ENCODE measurements around the gene PAPLN.

Gene PAPLN

DNA sequence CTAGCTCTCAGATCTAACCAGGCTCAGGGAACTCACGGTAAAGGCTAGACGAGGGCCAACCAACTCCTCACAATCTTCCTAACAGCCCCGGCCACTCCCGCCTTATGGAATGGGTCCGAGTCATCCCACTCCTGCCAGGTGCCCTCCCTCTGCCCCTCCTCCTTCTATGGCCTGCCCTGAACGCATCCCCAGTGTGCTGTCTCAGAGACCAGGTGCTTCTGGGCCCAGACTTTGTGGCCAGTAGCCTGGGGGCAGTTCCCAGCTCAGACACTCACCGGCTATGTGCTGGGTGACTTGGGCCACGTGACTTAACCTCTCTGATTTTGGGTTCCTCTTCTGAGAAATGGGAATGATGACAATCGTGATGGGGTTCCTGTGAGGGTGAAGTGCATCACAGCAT lies 22.5 kb downstream of the PAPLN start:
- DNase-seq (ENCODE audit: low spot score) = no peak
- TF ChIP-seq CTCF (IDR thresholded peaks at IDR 0.05) = no peak
- H3K4me3 ChIP-seq = no peak overlapping the region
- H3K27ac ChIP-seq = no peak overlapping the region

DNA sequence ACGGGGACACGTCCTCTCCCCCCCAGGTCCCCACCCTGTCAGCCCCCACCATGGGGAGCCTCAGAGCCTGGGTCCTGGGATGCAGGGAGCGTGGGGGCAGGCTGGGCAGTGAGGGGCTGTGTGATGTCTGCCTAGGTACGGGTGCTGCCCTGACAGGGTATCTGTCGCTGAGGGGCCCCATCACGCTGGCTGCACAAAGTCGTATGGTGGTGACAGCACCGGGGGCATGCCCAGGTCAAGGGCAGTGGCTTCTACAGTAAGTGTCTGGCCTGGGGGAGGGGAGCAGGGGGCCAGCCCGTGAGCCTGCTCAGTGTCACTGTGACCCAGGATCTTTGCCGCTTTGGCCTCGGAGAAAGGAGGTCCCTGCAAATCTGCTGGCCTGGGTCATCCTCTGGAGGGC lies 23.3 kb downstream of the PAPLN start:
- Histone ChIP-seq H3K27ac (no peak overlapping the region), H3K4me3 (no peak overlapping the region)
- TF ChIP-seq CTCF (IDR thresholded peaks at IDR 0.05) = no peak
- no peak for DNase-seq (ENCODE audit: low spot score)

DNA sequence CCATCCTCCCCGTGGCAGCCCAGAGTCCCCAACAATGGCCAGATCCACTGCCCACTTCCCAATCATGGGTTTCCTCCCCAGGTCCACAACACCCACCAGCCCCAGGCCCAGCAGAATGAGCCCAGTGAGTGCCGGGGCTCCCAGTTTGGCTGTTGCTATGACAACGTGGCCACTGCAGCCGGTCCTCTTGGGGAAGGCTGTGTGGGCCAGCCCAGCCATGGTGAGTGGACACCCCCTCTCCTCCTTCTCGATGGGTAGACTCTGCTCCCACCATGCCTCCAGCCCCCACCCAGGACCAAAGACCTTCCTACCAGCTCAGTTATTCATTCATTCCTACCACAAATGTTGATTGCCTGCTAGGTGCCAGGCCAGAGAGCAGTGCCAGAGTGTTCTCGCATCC lies 23.8 kb downstream of the PAPLN start:
- no peak for DNase-seq (ENCODE audit: low spot score)
- H3K27ac ChIP-seq = no peak overlapping the region

DNA sequence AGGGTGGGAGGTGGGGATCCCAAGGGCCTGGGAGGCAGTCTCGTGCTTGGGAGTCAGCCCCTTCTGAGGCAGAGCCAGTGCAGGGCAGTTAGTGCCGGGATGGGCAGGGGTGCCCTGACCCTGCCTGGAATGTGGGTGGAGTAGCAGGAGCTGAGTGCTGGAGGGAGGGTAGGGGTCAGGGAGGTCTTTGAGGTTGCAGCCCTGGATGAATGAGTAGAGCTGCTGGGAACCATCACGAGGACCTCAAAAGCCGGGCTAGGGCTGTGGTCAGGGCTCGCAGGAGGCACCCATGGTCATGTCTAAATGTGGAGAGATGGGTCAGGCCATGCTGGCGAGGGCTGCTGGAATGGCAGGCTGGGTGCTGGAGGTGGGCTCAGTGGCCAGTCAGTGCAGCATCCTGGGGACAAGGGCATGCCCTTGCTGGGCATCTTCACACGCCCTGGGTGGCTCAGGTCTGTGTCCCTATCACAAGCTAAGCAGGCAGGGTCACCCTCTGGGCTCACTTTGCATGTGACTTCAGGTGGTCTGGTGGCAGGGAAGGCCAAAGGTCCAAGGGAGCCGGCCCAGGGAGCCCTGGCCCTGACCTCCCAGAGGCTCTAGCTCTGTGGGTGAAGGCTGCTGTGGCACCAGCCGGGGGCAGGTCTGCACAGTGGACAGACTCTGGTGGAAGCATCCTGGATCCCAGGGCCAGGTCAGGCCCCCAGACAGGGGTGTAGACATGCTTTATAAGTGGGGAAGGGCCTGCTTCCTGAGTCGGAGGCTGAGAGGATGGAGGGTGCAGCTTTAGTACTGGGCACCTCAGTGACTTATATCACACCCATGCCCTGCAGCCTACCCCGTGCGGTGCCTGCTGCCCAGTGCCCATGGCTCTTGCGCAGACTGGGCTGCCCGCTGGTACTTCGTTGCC lies 24.5 kb downstream of the PAPLN start:
- no peak for TF ChIP-seq CTCF (IDR thresholded peaks at IDR 0.05)
- Histone ChIP-seq H3K4me3 (no peak overlapping the region), H3K27ac (no peak overlapping the region)
- DNase-seq (ENCODE audit: low spot score) = no peak

More for the DNA sequence above, 23.8 kb downstream of the PAPLN start:
- no peak for TF ChIP-seq CTCF (IDR thresholded peaks at IDR 0.05)
- no peak overlapping the region for H3K4me3 ChIP-seq

- H3K4me3 ChIP-seq = no peak overlapping the region
- no peak overlapping the region for H3K27ac ChIP-seq
- no peak for DNase-seq (ENCODE audit: low spot score)
- TF ChIP-seq CTCF (IDR thresholded peaks at IDR 0.05) = no peak
These were observed 25.3 kb downstream of the PAPLN start for GRCh38 chr14:73262427-73263183.

DNA sequence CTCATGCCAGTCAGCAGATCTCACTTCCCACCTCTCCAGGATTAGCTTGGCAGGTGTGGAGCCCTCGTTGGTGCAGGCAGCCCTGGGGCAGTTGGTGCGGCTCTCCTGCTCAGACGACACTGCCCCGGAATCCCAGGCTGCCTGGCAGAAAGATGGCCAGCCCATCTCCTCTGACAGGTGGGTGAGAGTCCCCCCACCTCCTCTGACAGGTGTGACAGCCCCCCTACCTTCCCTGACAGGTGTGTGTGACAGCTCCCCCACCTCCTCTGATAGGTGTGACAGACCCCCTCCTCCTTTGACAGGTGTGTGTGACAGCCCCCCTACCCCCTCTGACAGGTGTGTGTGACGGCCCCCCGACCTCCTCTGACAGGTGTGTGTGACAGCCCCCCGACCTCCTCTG lies 26.3 kb downstream of the PAPLN start:
- no peak for DNase-seq (ENCODE audit: low spot score)
- no peak overlapping the region for H3K4me3 ChIP-seq
- no peak overlapping the region for H3K27ac ChIP-seq
- TF ChIP-seq CTCF (IDR thresholded peaks at IDR 0.05) = no peak

All from coronary artery (tissue), 2 donors.